Measurements from ENCODE around the gene TSPEAR. TPM values are rescaled to one million over a fixed set of nuclear protein-coding genes. Genes with fewer than 3 reads are reported as not detected.
"Not testable (repeated sequence)": the region's sequence is repeated elsewhere in the genome, so short reads cannot be mapped to it uniquely, and the experiment has no call there.

The TSPEAR gene
- total RNA-seq, 4 donors from 2014 or later: not detected

DNA sequence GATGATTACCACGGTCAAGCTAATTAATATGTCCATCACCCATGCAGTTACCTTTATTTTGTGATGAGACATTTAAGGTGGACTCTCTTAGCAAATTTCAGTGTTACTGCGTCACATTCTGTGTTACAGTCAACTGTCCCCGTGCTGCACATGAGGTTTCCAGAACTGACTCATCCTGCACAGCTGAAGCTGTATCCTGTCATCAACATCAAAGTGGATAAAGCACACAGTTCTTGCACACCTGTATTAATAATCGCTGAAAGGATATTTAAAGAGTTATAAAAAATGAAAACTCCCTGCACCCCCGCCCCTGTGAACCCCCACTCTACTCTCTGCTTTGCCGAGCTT, 127.6 kb downstream of the TSPEAR start:
- no peak overlapping the region for H3K27ac ChIP-seq
- no peaks in the 10 kb centered on the region for H3K4me1 ChIP-seq
- peaks cover 5 to 28% (median 15%) of the 10 kb centered on the region in 3 donors for H3K27me3 ChIP-seq
- H3K36me3 ChIP-seq: no peaks in the 10 kb centered on the region
- TF ChIP-seq, protein P1, sequence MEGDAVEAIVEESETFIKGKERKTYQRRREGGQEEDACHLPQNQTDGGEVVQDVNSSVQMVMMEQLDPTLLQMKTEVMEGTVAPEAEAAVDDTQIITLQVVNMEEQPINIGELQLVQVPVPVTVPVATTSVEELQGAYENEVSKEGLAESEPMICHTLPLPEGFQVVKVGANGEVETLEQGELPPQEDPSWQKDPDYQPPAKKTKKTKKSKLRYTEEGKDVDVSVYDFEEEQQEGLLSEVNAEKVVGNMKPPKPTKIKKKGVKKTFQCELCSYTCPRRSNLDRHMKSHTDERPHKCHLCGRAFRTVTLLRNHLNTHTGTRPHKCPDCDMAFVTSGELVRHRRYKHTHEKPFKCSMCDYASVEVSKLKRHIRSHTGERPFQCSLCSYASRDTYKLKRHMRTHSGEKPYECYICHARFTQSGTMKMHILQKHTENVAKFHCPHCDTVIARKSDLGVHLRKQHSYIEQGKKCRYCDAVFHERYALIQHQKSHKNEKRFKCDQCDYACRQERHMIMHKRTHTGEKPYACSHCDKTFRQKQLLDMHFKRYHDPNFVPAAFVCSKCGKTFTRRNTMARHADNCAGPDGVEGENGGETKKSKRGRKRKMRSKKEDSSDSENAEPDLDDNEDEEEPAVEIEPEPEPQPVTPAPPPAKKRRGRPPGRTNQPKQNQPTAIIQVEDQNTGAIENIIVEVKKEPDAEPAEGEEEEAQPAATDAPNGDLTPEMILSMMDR (IDR thresholded peaks at IDR 0.05 in 4 of 5, conservative IDR thresholded peaks at IDR 0.05 in 1 of 5): no peak
- no peak for TF ChIP-seq POLR2A (IDR thresholded peaks at IDR 0.05)
- ATAC-seq (no peak), DNase-seq (no peak)
- H3K4me3 ChIP-seq: no peak overlapping the region
- intact Hi-C loops (cut with DNase I; ENCODE audit: low total_unique reads) (no loop called here), in situ Hi-C loops (cut with MboI; ENCODE audit: low sequenced_read_pairs in 4 of 4) (no loop called here)
- peaks cover 0 to 12% (median 0%) of the 10 kb centered on the region in 3 donors for H3K9me3 ChIP-seq

DNA sequence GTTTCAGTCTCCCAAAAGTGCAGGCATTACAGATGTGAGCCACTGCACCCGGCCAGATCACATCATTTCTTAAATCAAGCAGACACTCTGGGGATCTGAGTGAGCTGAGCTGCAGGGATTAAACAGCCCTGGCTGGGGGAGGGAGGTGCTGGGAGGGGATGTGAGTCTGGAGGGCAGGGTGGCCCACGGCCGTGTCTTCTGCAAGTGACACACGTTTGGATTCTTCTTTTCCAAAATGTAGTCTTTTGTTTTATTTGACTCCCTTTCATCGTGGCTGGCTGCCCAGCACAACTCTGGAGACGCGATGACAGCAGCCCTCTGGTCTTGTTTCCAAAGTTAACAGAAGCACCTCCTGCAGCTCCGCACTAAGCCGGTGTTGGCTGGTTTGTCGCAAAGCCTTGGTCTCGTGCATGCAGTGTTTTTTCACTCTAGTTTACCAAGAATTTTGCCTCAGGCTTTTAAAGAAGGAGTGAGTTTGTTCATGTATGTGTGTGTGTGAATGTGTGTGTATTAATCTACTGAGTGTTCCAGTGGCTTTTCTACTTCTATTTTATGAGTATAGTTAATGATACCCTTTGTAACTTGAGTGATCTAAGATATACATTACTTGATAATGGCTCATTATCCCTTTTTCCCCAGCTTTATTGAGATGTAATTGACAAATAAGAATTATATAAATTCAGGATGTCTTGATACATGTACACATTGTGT, 128.1 kb downstream of the TSPEAR start:
- peaks cover 5 to 28% (median 15%) of the 10 kb centered on the region in 3 donors for H3K27me3 ChIP-seq
- intact Hi-C loops (cut with DNase I; ENCODE audit: low total_unique reads): no loop called here
- no peak for ATAC-seq

DNA sequence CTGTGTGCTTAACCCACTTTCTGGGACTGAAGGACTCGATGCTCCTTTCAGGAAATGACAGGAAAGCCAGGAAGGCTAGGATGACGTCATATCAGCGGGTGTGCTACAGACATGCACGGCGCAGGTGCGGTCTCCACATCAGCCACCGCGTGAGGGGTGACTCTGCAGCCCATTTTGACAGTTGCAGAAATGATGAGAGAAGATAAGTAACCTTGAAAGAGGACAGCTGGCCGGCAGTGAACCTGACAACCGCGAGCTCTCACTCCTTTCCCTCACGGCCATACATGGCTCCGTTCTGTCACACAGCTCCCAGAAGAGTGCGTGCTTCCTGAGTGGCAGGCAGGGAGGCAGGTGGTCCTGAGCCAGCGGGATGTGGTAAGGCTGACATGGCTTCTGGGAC, 129.3 kb downstream of the TSPEAR start:
- Histone ChIP-seq H3K36me3 (no peaks in the 10 kb centered on the region), H3K4me1 (no peaks in the 10 kb centered on the region), H3K9me3 (peaks cover 0 to 12% (median 0%) of the 10 kb centered on the region in 3 donors), H3K27me3 (peaks cover 5 to 28% (median 15%) of the 10 kb centered on the region in 3 donors), H3K27ac (no peak overlapping the region), H3K4me3 (peak overlapping the region in 1 of 4 donors; percentile 25)
- ATAC-seq (no peak), DNase-seq (no peak)
- in situ Hi-C loops (cut with MboI; ENCODE audit: low sequenced_read_pairs in 4 of 4): no loop called here
- TF ChIP-seq, protein P1 (IDR thresholded peaks at IDR 0.05 in 4 of 5, conservative IDR thresholded peaks at IDR 0.05 in 1 of 5): no peak
- no peak for TF ChIP-seq POLR2A (IDR thresholded peaks at IDR 0.05)
- intact Hi-C loops (cut with DNase I; ENCODE audit: low total_unique reads): no loop called here

More for the DNA sequence above, 128.1 kb downstream of the TSPEAR start:
- H3K4me1 ChIP-seq: no peaks in the 10 kb centered on the region
- H3K27ac ChIP-seq: no peak overlapping the region
- H3K4me3 ChIP-seq: no peak overlapping the region
- H3K9me3 ChIP-seq: peaks cover 0 to 12% (median 0%) of the 10 kb centered on the region in 3 donors
- in situ Hi-C loops (cut with MboI; ENCODE audit: low sequenced_read_pairs in 4 of 4): no loop called here
- no peaks in the 10 kb centered on the region for H3K36me3 ChIP-seq
- TF ChIP-seq POLR2A (IDR thresholded peaks at IDR 0.05): no peak
- TF ChIP-seq, protein P1 (IDR thresholded peaks at IDR 0.05 in 4 of 5, conservative IDR thresholded peaks at IDR 0.05 in 1 of 5): no peak
- no peak for DNase-seq

DNA sequence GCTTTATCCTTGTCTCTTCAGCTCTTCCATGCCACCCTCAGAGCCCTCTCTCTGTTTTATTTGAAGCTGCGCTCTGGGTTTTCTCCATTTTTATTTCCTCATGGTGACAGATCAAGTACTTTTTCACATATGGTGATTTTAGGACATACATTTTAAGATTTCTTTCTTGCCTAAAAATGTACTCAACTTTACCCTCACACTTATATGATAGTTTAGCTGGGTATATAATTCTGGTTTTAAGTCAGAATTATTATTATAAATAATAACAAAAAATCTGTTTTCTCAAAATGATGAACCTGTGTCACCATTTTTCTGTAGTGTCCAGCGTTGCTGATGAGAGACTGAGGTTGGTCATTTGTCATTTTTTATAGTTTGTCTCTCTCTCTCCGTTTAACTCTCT, 130.2 kb downstream of the TSPEAR start:
- no peak overlapping the region for H3K4me3 ChIP-seq
- intact Hi-C loops (cut with DNase I; ENCODE audit: low total_unique reads): no loop called here
- no peaks in the 10 kb centered on the region for H3K36me3 ChIP-seq
- DNase-seq (no peak), ATAC-seq (no peak)
- H3K9me3 ChIP-seq: peaks cover 0 to 12% (median 0%) of the 10 kb centered on the region in 3 donors
- H3K27ac ChIP-seq: no peak overlapping the region
- in situ Hi-C loops (cut with MboI; ENCODE audit: low sequenced_read_pairs in 4 of 4): no loop called here
- H3K4me1 ChIP-seq: no peaks in the 10 kb centered on the region
- TF ChIP-seq, protein P1 (IDR thresholded peaks at IDR 0.05 in 4 of 5, conservative IDR thresholded peaks at IDR 0.05 in 1 of 5): no peak
- TF ChIP-seq POLR2A (IDR thresholded peaks at IDR 0.05): no peak
- H3K27me3 ChIP-seq: peaks cover 5 to 26% (median 9%) of the 10 kb centered on the region in 3 donors

DNA sequence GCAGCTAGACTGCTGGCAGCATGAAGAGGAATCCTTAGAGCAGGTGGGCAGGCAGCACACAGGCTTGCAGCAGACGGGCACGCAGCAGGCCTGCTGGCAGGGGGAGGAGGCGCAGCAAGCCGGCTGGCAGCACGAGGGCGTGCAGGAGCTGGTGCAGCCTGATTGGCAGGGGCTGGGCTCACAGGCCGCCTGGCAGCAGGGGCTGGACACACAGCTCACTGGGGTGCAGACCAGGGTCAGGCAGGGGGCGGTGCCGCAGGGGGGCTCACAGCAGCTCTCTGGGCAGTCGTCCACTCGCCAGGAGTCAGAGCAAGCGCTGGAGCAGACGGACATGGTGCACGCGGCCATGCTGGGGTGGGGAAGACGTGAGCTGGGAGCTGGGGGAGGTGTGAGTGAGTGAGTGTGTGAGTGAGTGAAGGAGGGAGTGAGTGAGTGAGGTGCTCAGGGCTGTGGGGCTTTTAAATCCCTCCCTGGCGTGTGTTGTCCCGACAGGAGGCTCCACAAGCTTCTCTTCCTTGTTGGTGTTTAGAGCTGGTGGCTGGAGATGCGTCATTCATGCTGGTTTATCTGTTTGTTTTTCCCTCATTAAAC, 131.0 kb downstream of the TSPEAR start, which contains the start of gene KRTAP10-5:
TSS of gene KRTAP10-5 (minus strand) at position 374 of the 591 bp plus-strand sequence. CDS start at position 348, 26 bp downstream.
- DNase-seq; H3K4me1 ChIP-seq; in situ Hi-C loops (cut with MboI; ENCODE audit: low sequenced_read_pairs in 4 of 4); intact Hi-C loops (cut with DNase I; ENCODE audit: low total_unique reads); H3K27ac ChIP-seq; H3K4me3 ChIP-seq; H3K36me3 ChIP-seq; ATAC-seq: not testable (repeated sequence)
- peaks cover 0 to 12% (median 0%) of the 10 kb centered on the region in 3 donors for H3K9me3 ChIP-seq
- H3K27me3 ChIP-seq: peaks cover 3 to 18% (median 5%) of the 10 kb centered on the region in 3 donors

Data from gastrocnemius medialis (tissue), 4 donors.